Measurements from ENCODE around the gene GPR157.

- TF ChIP-seq RARB (CRISPR knock-in tag; IDR thresholded peaks at IDR 0.05), result no peak
- no peak for TF ChIP-seq ISL1 (CRISPR knock-in tag; IDR thresholded peaks at IDR 0.05)
- TF ChIP-seq, protein P1, sequence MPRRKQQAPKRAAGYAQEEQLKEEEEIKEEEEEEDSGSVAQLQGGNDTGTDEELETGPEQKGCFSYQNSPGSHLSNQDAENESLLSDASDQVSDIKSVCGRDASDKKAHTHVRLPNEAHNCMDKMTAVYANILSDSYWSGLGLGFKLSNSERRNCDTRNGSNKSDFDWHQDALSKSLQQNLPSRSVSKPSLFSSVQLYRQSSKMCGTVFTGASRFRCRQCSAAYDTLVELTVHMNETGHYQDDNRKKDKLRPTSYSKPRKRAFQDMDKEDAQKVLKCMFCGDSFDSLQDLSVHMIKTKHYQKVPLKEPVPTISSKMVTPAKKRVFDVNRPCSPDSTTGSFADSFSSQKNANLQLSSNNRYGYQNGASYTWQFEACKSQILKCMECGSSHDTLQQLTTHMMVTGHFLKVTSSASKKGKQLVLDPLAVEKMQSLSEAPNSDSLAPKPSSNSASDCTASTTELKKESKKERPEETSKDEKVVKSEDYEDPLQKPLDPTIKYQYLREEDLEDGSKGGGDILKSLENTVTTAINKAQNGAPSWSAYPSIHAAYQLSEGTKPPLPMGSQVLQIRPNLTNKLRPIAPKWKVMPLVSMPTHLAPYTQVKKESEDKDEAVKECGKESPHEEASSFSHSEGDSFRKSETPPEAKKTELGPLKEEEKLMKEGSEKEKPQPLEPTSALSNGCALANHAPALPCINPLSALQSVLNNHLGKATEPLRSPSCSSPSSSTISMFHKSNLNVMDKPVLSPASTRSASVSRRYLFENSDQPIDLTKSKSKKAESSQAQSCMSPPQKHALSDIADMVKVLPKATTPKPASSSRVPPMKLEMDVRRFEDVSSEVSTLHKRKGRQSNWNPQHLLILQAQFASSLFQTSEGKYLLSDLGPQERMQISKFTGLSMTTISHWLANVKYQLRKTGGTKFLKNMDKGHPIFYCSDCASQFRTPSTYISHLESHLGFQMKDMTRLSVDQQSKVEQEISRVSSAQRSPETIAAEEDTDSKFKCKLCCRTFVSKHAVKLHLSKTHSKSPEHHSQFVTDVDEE (CRISPR knock-in tag; IDR thresholded peaks at IDR 0.05), result no peak
- TF ChIP-seq PATZ1 (CRISPR knock-in tag; IDR thresholded peaks at IDR 0.05; ENCODE audit: borderline replicate concordance), result no peak
- no peak for TF ChIP-seq ARNTL (CRISPR knock-in tag; IDR thresholded peaks at IDR 0.05; ENCODE audit: borderline replicate concordance, low read depth)
- no peak for TF ChIP-seq ESRRG (CRISPR knock-in tag; IDR thresholded peaks at IDR 0.05)
- no peak for TF ChIP-seq ZFP30 (CRISPR knock-in tag; IDR thresholded peaks at IDR 0.05)
Observed at GRCh38 chr1:9062021-9062471, 66.9 kb downstream of the GPR157 start.
